HCT116 (cell line): ENCODE results near the gene TBC1D22B. TPM values are rescaled to one million over a fixed set of nuclear protein-coding genes. Genes with fewer than 3 reads are reported as not detected.

ENCODE experiments used
- ATAC-seq: fragments of 200-7000 bp; cut with Tn5 transposase; 2 replicates; pipeline ENCODE4 v1.9.1; 2020; ENCODE audit warnings: mild to moderate bottlenecking, moderate library complexity
- BruUV-seq: library from RNA; stranded (reverse); fragments of 400-500 nt; replicated peaks from 2 replicates; lab custom pipeline; 2021; lab: Mats Ljungman, UMichigan
- CTCF ChIA-PET: fragments of 300-600 bp; sonication (Branson Sonifier 250); formaldehyde crosslinking; loops from one replicate; lab custom pipeline; 2021; ENCODE audit warnings: antibody characterized with exemption; lab: Charles Lee
- POLR2A ChIA-PET: fragments of 300-600, 350-600 bp; sonication (Branson Sonifier 250); formaldehyde crosslinking; loops from one replicate; lab custom pipeline; 2021; ENCODE audit warnings: antibody characterized with exemption; lab: Charles Lee
- RAD21 ChIA-PET, 2 experiments: fragments of 300-600 bp; sonication (Branson Sonifier 250); formaldehyde crosslinking; loops; one replicate each; lab custom pipeline; 2023; ENCODE audit warnings: low total read pairs in 2 of 2; ENCODE audit not compliant: uncharacterized antibody in 2 of 2, unreplicated experiment in 2 of 2, low non-redundant PET in 1 of 2; lab: Charles Lee
- DNase-seq: peaks from one replicate; pipeline ENCODE4 v3.0.0-alpha.2; 2010; ENCODE audit warnings: low read depth, low spot score
- H2AFZ ChIP-seq: fragments of 200-600 bp; shearing (Covaris generic), sonication (generic); 2 replicates; pipeline ENCODE4 v1.6.1; 2017; ENCODE audit warnings: low read depth, mixed run types, mixed read lengths, antibody characterized with exemption, low read length; ENCODE audit not compliant: poor library complexity, severe bottlenecking
- H3K27ac ChIP-seq: 2 replicates; pipeline ENCODE4 v1.5.1; 2012; ENCODE audit warnings: low read depth, low read length
- H3K27me3 ChIP-seq: fragments of 200-600 bp; sonication (generic); 2 replicates; pipeline ENCODE4 v1.6.1; 2016; ENCODE audit warnings: mixed run types, low read length, mixed read lengths; ENCODE audit not compliant: insufficient read depth
- H3K36me3 ChIP-seq, 2 experiments: fragments of 200-500 bp in 1 of 2; fragments of 200-600 bp in 1 of 2; sonication (Bioruptor generic) in 1 of 2; sonication (generic) in 1 of 2; 2 replicates each; pipeline versions ENCODE4 v1.5.1 to v1.6.1; 2014 to 2016; ENCODE audit warnings: low read length in 2 of 2, inconsistent platforms in 1 of 2, mixed read lengths in 1 of 2, mixed run types in 1 of 2; ENCODE audit not compliant: insufficient read depth in 2 of 2, control insufficient read depth in 1 of 2
- H3K4me1 ChIP-seq, 2 experiments: fragments of 200-600 bp in 1 of 2; sonication (generic) in 1 of 2; 2 replicates each; pipeline versions ENCODE4 v1.5.1 to v1.6.1; 2012 to 2017; ENCODE audit warnings: low read length in 2 of 2, inconsistent platforms in 1 of 2, mild to moderate bottlenecking in 1 of 2, mixed read lengths in 1 of 2, mixed run types in 1 of 2, moderate library complexity in 1 of 2; ENCODE audit not compliant: insufficient read depth in 2 of 2, control insufficient read depth in 1 of 2
- H3K4me2 ChIP-seq: fragments of 200-600 bp; sonication (generic); 2 replicates; pipeline ENCODE4 v1.6.1; 2017; ENCODE audit warnings: mixed run types, low read length, mixed read lengths
- H3K4me3 ChIP-seq, 2 experiments: fragments of 200-600 bp in 1 of 2; sonication (generic) in 1 of 2; replicated peaks in 1 of 2; 2 replicates each; pipeline ENCODE4 v1.5.1; 2011 to 2016; ENCODE audit warnings: low read length in 2 of 2, control low read depth in 1 of 2, low read depth in 1 of 2, mild to moderate bottlenecking in 1 of 2, mixed read lengths in 1 of 2, mixed run types in 1 of 2
- H3K79me2 ChIP-seq: fragments of 200-600 bp; sonication (generic); 2 replicates; pipeline ENCODE4 v1.6.1; 2017; ENCODE audit warnings: mild to moderate bottlenecking, mixed run types, low read length, moderate library complexity, mixed read lengths; ENCODE audit not compliant: insufficient read depth
- H3K9ac ChIP-seq: fragments of 200-600 bp; sonication (generic); 2 replicates; pipeline ENCODE4 v1.6.1; 2016; ENCODE audit warnings: low read length, mixed read lengths
- H3K9me2 ChIP-seq: fragments of 200-600 bp; sonication (generic), shearing (Covaris generic); 2 replicates; pipeline ENCODE4 v1.6.1; 2017; ENCODE audit warnings: mixed run types, mild to moderate bottlenecking, moderate library complexity; ENCODE audit not compliant: insufficient read depth
- H3K9me3 ChIP-seq, 2 experiments: fragments of 200-500 bp in 1 of 2; fragments of 200-600 bp in 1 of 2; sonication (Bioruptor generic) in 1 of 2; sonication (generic) in 1 of 2; 2 replicates each; pipeline ENCODE4 v1.6.1; 2014 to 2017; ENCODE audit warnings: low read length in 2 of 2, mixed read lengths in 2 of 2, inconsistent platforms in 1 of 2, low read depth in 1 of 2, mild to moderate bottlenecking in 1 of 2, mixed run types in 1 of 2, moderate library complexity in 1 of 2; ENCODE audit not compliant: control insufficient read depth in 1 of 2, insufficient read depth in 1 of 2
- H4K20me1 ChIP-seq: fragments of 200-600 bp; sonication (generic), shearing (Covaris generic); 2 replicates; pipeline ENCODE4 v1.6.1; 2017; ENCODE audit warnings: mixed run types, mild to moderate bottlenecking, moderate library complexity; ENCODE audit not compliant: insufficient read depth
- ATF3 ChIP-seq: IDR thresholded peaks from 2 replicates; pipeline ENCODE4 v1.6.1; 2012
- CBX3 ChIP-seq: IDR thresholded peaks from 2 replicates; pipeline ENCODE4 v1.6.1; 2012; ENCODE audit warnings: low read depth
- EGR1 ChIP-seq: IDR thresholded peaks from 2 replicates; pipeline ENCODE4 v1.6.1; 2012; ENCODE audit warnings: low read depth
- ELF1 ChIP-seq: IDR thresholded peaks from 2 replicates; pipeline ENCODE4 v1.6.1; 2012; ENCODE audit warnings: low read depth, borderline replicate concordance
- EZH2phosphoT487 ChIP-seq: fragments of 200-600 bp; IDR thresholded peaks from 2 replicates; pipeline ENCODE4 v1.6.1; 2018; ENCODE audit warnings: antibody characterized with exemption, borderline replicate concordance
- JUND ChIP-seq: IDR thresholded peaks from 2 replicates; pipeline ENCODE4 v1.6.1; 2012
- POLR2A ChIP-seq: IDR thresholded peaks from 2 replicates; pipeline ENCODE4 v1.7.0; 2011; ENCODE audit warnings: borderline replicate concordance; ENCODE audit not compliant: insufficient read depth, insufficient read length; ENCODE audit errors: extremely low read depth
- POLR2AphosphoS5 ChIP-seq: IDR thresholded peaks from 2 replicates; pipeline ENCODE4 v1.6.1; 2011; ENCODE audit warnings: mild to moderate bottlenecking, low read depth, low read length, moderate library complexity
- SP1 ChIP-seq: IDR thresholded peaks from 2 replicates; pipeline ENCODE4 v1.6.1; 2012; ENCODE audit warnings: low read depth
- SRF ChIP-seq: IDR thresholded peaks from 2 replicates; pipeline ENCODE4 v1.6.1; 2012; ENCODE audit warnings: low read depth
- TCF7L2 ChIP-seq: IDR thresholded peaks from 2 replicates; pipeline ENCODE4 v1.7.0; 2011; ENCODE audit warnings: borderline replicate concordance, inconsistent platforms; ENCODE audit not compliant: insufficient read depth, insufficient read length; ENCODE audit errors: extremely low read depth
- YY1 ChIP-seq: IDR thresholded peaks from 2 replicates; pipeline ENCODE4 v1.6.1; 2011; ENCODE audit warnings: low read length, low read depth, moderate library complexity, mild to moderate bottlenecking; ENCODE audit not compliant: insufficient replicate concordance; ENCODE audit errors: extremely low read depth
- ZFX ChIP-seq: fragments of 450-650 bp; IDR thresholded peaks from 2 replicates; pipeline ENCODE4 v1.6.1; 2017
- intact Hi-C: fragments of 100-400 bp; cut with micrococcal nuclease; formaldehyde crosslinking; loops from 2 replicates; pipeline ENCODE4 v1.10.0; 2022
- total RNA-seq: library from RNA; stranded (reverse); gene quantifications from one replicate; pipeline ENCODE4 v1.2.1, GENCODE V29; 2021; ENCODE audit not compliant: unreplicated experiment

The TBC1D22B gene
- total RNA-seq, 1 experiment from 2014 or later, result 9.1 TPM

GRCh38 chr6:37331047-37331446 is 73.5 kb downstream of the TBC1D22B start:
- CTCF ChIA-PET, result no interaction called here
- RAD21 ChIA-PET, result no interaction called here
- POLR2A ChIA-PET, result no interaction called here
- H3K9me2 ChIP-seq, result no peaks in the 10 kb centered on the region
- H3K4me3 ChIP-seq, result no peak overlapping the region
- H3K4me2 ChIP-seq, result no peak overlapping the region
- DNase-seq (no peak), ATAC-seq (no peak)
- peaks cover 0 to 2% of the 10 kb centered on the region in 2 experiments; a peak in 1 of 4 replicates for H3K36me3 ChIP-seq
- no peaks in the 10 kb centered on the region for H4K20me1 ChIP-seq
- H3K9me3 ChIP-seq, result no peaks in the 10 kb centered on the region
- intact Hi-C loops, result no loop called here
- H3K27ac ChIP-seq, result no peak overlapping the region
- H3K79me2 ChIP-seq, result no peaks in the 10 kb centered on the region
- BruUV-seq, result no TSS peak
- H3K4me1 ChIP-seq, result no peaks in the 10 kb centered on the region
- TF ChIP-seq ZFX (no peak), CBX3 (no peak), ELF1 (no peak), EGR1 (no peak), POLR2AphosphoS5 (no peak), JUND (no peak)
- no peak overlapping the region for H2AFZ ChIP-seq
- H3K27me3 ChIP-seq, result no peaks in the 10 kb centered on the region
- H3K9ac ChIP-seq, result no peak overlapping the region

GRCh38 chr6:37332894-37333293 is 75.3 kb downstream of the TBC1D22B start:
- CTCF ChIA-PET, result no interaction called here
- POLR2A ChIA-PET, result no interaction called here
- DNase-seq (no peak), ATAC-seq (no peak)
- no TSS peak for BruUV-seq
- Histone ChIP-seq H3K27ac (no peak overlapping the region), H2AFZ (no peak overlapping the region), H3K9me3 (no peaks in the 10 kb centered on the region), H3K79me2 (no peaks in the 10 kb centered on the region), H3K36me3 (peaks cover 0 to 2% of the 10 kb centered on the region in 2 experiments; a peak in 1 of 4 replicates), H3K4me2 (no peak overlapping the region), H3K9ac (no peak overlapping the region), H3K27me3 (no peaks in the 10 kb centered on the region), H4K20me1 (no peaks in the 10 kb centered on the region), H3K4me1 (no peaks in the 10 kb centered on the region), H3K4me3 (no peak overlapping the region), H3K9me2 (no peaks in the 10 kb centered on the region)
- RAD21 ChIA-PET, result no interaction called here
- TF ChIP-seq POLR2A, result no peak
- no peak for TF ChIP-seq SRF
- no peak for TF ChIP-seq EZH2phosphoT487
- TF ChIP-seq CBX3, result no peak
- no peak for TF ChIP-seq SP1
- TF ChIP-seq ATF3, result no peak
- TF ChIP-seq YY1, result no peak
- no peak for TF ChIP-seq TCF7L2
- intact Hi-C loops, result no loop called here
